NCI-H748 treated with DMSO at 0.1 percent for 48 hours (cell line): ENCODE measurements around the gene PRDM16.
A peak's percentile ranks its signal among the peaks of the same experiment; 100 is the strongest.
"Not testable (repeated sequence)": the region's sequence is repeated elsewhere in the genome, so short reads cannot be mapped to it uniquely, and the experiment has no call there.

Source experiments
- DNase-seq: peaks from one replicate; lab custom pipeline; 2025; lab: John Stamatoyannopoulos, UW

Gene PRDM16

GRCh38 chr1:3082051-3082450 is 13.0 kb downstream of the PRDM16 start:
- DNase-seq, result no peak

GRCh38 chr1:3082571-3083516 is 13.8 kb downstream of the PRDM16 start:
- DNase-seq, result no peak

DNA sequence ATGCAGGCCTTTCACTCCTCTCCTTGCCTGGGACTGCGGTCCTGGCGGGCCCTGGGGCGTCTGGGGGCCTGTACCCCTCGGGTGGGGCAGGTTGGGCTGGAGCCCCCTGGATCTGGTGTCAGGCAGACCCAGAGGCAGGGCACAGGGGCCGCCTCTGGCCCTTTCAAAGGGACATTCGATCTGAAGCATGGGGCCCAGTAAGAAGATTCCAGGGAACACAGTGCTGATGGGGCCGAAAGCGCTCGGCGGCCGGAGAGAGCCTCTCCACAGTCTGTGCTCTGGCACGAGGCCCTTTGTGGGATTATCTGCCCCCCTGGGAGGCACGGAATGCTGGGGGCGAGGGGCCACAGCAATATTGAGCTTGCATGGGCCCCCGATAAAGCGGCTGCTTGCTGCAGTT is 15.2 kb downstream of the PRDM16 start:
- no peak for DNase-seq

- no peak for DNase-seq
Measured at GRCh38 chr1:3084726-3085125, 15.7 kb downstream of the PRDM16 start.

DNA sequence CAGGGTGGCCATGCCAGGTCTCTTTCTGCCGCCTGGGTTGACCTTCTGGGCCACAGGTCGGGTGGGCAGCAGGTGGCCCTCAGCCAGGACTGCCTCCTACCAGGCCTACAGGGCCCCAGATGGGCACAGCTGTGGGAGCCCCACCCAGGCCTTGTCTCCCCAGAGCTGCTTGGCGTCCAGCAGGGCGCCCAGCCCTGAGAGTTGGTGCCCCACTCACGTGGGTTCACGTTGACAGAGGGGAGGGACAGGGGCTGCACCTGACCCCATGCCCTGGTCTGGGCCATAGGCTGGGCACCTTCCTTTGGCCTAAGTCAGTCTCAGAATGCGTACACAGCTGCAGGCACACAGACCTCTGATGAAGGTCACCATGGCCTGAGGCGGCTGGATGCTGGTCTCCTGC is 16.7 kb downstream of the PRDM16 start:
- DNase-seq, result no peak

GRCh38 chr1:3086272-3086974 is 17.4 kb downstream of the PRDM16 start:
- DNase-seq, result no peak

GRCh38 chr1:3087049-3087448 is 18.0 kb downstream of the PRDM16 start:
- no peak for DNase-seq

DNA sequence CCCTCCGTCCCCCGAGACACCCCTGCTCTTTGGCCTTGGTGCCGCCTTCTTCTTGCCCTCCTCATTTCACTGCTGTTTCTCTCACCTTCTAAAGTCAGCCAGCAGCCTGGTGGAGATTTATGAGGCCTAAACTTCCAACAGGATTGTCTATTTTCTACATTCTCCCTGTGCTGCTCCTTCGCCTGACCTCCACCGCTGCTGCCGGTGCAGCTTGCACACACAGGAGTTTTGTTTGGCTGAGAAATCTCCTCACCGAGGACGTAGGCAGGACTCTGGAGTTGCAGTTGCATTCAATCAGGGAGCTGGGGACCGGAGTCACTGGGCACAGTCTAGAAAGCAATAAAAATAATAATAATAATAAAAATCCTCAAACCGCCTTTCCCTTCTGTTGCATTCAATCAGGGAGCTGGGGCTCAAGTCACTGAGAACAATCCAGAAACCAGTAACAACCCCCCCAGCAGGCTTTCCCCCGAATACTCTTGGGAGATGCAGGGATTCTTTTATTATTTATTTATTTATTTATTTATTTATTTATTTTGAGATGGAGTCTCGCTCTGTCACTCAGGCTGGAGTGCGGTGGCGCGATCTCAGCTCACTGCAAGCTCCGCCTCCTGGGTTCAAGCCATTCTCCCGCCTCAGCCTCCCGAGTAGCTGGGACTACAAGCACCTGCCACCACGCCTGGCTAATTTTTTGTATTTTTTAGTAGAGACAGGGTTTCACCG is 19.1 kb downstream of the PRDM16 start:
- not testable (repeated sequence) for DNase-seq

- DNase-seq, result no peak
Measured at GRCh38 chr1:3089490-3089889, 20.5 kb downstream of the PRDM16 start.

DNA sequence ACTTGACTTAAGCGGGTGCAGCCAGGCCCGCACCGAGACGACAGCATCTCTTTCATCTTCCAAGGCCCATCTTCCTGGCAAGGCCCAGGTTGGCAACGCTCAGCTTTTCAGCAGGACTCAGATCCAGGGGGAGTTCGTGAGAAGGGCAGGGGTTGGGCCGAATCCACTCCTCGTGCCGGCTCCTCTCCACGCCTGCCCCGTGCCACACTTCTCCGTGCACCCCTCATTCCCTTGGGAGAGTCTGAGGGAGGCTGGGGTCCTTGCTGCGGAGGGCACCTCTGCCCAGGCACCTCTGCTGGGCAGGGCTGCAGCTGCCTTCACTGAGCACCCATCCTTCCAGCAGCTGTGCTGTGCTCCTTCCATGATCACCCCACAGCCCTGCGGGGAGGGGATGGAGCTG is 22.3 kb downstream of the PRDM16 start:
- no peak for DNase-seq

GRCh38 chr1:3092530-3092929 is 23.5 kb downstream of the PRDM16 start:
- DNase-seq, result no peak

DNA sequence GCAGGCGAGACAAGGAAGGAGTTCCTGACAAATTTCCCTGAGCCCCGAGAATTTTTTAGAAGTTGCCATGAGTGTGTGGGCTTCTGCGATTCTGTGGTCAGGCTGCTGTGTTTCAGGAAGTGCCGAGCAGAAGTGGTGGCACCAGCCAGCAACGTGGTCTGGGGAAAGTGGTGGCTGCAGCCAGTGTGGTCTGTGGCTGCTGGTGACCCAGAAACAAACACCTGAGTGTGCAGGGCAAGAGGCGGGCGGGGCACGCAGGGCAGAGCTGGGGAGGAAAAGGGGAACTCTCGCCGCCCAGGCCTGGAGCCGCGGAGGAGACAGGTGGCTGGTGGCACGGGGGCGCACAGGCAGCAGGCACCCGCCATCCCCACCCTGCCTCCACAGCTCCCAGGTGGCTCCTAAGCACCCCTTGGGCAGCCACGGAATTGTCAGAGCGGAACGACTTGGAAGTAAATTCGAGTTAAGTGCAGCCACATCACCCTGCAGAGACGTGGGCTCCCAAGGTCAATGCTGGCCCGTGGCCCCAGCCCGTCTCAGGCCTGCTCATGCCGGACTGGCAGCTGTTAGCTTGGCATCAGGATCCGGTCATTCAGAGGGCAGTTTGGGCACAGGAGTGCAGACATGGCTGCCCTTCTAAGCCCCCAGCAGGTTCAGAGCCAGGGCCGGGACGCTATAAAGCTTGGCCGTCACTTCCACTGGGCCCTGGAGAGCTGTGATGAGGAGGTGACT is 25.1 kb downstream of the PRDM16 start:
- no peak for DNase-seq

DNA sequence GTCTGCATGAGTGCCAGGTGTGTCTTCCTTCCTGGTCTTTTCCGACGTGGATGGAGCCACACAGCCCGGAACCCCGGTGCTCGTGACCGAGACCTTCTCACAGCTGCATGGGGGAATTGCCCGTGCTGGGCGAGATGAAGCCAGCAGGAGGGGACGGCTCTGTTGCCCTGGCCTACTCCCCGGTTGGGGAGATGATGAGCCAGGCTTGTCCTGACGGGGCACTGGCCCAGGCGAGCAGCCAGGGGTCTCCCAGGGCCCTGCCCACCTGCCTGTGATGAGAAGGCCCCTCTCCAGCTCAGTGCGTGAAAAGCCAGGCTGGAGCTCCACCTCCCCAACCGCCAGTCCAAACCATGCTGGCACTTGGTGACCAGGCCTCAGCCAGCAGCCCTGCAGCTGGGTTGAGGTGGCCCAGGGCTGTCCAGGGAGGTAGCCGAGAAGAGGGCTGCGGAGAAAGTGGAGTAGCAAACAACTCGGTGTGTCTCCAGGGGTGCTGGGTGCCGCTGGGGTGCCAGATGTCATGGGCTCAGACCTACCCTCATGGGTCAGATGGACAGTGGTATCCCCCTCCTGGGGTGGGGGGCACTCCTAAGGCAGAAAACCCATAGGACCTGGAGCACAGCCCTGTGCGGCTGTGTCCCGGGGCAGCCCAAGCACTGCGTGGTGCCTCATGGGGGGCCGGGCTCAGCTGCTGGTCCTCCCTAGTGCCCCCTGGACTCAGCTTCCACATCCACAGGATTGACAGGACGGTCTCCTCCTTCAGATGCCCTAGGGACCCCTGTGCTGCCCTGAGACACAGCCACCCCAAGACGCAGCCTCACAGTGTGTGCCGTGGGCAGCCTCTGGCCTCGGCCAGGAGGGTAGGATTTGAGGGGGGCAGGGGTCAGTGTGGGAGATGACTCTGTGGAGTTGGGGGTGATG is 26.1 kb downstream of the PRDM16 start:
- DNase-seq, result no peak

DNA sequence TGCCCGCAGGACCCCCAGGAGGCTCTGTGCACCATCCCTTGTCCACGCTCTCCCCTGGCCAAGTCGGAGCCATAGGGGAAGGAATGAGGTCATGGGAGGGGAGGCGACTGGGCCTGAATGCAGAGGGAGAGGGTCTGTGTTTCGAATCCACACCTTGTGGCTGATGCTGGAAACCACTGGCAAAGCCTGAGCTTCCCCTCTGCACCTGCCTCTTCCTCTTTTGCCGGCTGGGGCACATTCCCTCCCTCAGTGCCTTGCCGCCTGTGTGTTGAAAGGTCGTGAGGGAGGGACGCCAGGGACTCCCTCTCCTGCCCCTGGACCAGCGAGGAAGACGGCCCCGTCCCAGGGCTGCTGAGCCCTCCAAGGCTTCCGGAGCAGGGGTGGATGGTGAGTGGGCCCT is 27.3 kb downstream of the PRDM16 start:
- no peak for DNase-seq

DNA sequence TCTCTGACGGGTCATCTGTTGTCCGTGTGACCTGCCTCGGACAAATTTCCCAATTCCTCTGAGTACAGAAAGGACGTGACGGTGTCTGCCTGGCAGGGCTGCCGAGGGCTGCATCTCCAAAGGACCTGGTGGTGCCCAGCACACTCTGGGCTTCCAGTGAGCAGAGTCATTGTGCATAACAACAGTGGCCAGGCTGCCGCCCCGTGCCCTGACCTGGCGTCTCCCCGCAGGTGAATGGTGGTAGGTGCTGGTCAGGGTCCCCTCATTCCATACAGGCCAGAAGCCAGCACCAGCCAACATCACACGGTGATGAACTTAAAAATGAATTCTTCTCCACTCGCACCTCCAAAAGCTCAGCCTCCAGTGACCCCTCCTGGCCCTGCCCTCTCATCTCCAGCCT is 28.2 kb downstream of the PRDM16 start:
- DNase-seq, result no peak

DNA sequence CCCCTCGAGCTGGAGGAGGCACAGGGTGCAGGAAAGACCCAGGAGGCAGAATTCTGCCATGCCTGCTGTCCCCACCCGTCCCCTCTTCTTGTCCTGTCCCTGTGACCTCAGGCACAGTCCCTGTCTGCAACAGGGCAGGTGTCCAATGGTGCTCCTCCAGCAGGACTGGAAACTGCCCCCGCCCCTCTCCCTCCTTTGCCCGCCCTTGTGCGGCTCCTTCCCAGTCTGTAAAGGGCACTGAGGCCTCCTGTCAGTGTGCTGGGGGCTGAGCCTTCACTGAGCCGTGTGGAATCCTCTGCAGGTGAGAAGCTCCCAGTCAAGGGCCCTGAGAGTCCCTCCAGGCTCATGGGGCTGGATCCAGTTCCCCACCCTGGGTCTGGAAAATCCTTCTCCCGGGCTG is 28.9 kb downstream of the PRDM16 start:
- DNase-seq, result no peak

DNA sequence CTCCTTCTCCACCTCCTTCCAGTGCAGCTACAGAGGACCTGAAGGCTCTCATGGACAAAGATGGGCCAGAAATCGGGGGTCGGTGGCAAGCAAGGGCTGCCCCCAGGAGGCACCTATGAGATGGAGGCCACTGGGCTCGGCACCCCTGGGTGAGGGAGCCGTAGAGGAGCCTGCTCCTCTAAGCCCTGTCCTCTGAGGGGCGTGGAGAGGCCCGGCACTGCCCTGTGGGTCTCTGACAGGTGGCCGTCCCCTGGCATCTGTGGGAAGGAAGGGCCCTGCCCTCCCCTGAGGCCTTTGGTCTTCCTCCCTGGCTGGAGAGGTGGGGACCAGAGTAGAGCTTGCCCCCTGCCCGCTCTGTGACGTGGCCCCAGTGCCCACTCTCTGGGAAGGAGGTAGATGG is 30.9 kb downstream of the PRDM16 start:
- DNase-seq, result no peak

DNA sequence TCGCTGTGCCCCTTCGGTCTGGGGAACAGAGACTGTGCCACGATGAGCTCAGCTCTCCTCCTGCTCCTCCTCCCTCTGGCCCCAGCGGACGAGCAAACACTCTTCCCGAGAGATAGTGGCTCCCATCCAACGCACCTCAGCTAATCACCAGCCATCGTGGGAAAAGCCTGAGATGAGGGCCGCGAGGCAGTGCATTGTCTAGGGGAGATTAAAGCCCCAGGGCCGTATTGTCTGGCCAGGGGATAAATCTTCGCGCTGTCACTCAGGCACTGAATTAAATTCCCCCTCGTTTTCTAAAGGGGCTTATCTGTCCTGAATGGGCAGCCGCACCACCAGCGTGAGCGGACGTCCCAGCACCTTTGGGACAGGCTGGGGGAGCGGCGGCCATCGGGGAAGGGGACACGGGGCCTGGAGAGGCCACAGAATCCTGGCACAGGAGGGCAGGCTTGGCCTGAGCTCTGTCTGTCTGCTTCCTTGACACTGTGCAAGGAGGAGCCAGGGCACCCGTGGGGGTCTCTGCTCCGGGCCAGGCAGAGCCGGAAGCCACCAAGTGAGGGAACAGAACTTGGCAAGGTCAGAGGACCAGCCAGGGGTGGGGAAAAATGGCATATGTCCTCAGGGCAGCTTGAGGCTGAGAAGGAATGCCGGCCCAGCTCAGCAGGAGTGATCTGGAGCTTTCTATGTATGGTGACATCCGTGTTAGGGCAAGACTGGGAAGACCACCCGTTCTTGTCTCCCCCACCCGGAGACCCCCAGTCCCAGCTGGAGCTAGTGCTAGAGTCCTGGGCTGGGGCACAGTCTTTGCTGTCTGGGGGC is 32.3 kb downstream of the PRDM16 start:
- DNase-seq, result peak; percentile 1

DNA sequence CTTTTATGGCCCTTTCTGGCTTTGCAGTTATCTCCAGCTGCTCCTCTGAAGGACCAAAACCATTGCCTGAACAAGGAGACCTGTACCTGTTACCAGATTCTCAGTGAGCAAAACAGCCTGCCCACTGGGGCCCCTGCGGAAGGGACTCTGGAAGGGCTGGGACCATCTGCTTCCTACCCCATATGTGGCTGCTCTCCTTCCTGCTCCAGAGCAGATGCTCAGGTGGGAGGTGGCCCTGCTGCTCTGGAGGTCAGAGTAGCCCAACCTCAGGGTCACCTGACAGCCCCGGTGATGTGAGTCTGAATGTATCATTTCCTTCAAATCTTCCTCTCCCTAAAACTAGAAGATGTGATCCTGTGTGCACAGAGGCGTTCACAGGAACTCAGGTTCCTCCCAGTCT is 33.6 kb downstream of the PRDM16 start:
- DNase-seq, result no peak
